Stimulated activated CD4-positive, alpha-beta T cell treated with anti-CD3 and anti-CD28 coated beads, TNF-alpha, amount 100 ng/mL, for 24 hours (primary cell): ENCODE data around the gene PPP1R3D.
"Not testable (repeated sequence)": the region's sequence is repeated elsewhere in the genome, so short reads cannot be mapped to it uniquely, and the experiment has no call there.

Experiments
- DNase-seq, 3 experiments: peaks; one replicate each; pipeline ENCODE4 v3.0.0-alpha.2; 2020; ENCODE audit warnings: low read depth in 3 of 3

PPP1R3D gene

DNA sequence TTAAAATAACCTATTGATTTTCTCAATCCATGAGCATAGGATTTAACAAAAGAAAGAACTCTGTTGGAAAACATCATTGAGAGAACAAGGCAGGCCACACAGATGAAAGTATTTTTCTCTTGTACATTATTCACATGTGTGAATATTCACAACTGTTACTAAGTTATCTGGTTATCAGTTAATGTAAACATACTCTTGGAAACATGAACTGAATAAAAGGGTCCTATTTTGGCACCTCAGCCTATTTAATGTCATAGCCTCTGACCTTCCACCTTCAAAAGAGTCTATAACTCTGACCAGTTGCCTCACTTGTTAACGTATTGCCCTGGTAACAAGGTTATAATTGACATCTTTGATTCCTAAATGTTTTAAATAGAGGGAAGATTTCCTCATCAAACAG lies 14.7 kb downstream of the PPP1R3D start:
- no peak for DNase-seq

DNA sequence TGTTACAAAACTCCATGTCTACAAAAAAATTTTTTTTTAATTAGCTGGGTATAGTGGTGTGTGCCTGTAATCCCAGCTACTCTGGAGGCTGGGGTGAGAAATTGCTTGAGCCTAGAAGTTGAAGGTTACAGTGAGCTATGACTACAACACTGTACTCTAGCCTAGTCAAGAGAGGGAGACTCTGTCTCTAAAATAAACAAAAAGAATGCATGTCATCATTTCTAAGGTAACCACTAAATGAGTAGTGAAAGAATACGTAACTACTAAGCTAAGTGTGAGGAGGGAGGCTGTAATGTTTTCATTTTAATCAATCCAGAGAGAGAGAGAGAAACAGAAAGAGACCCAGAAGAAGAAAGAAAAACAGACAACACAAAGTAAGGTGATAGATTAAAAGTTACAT lies 16.6 kb downstream of the PPP1R3D start:
- DNase-seq = no peak

DNA sequence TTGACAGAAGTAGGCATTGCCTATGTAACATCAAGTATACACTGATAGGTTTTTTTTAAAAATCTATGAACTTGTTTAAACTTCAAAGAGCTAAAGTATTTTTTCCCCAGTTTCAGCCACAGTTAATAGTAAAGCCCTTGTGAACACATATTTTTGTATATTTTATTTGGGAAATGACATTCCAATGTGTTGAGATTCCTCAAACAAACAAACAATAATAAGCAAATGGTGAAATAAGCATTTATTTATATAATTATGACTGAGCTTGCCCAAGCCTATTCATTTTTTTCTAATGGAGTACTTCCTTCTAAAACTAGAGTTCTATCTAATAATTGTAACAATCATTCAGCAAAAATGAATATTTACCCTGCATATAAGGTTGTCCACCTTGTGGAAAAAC lies 19.2 kb downstream of the PPP1R3D start:
- DNase-seq = no peak

DNA sequence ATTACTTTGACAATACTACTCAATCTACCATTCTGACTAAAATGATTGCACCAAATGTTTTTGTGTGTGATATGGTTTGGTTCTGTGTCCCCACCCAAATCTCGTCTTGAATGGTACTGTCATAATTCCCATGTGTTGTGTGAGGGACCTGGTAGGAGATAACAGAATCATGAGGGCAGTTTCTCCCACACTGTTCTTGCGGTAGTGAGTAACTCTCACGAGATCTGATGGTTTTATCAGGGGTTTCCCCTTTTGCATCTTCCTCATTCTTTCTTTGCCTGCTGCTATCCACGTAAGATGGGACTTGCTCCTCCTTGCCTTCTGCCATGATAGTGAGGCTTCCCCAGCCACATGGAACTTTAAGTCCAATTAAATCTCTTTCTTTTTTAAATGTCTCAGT lies 27.5 kb downstream of the PPP1R3D start:
- no peak for DNase-seq

DNA sequence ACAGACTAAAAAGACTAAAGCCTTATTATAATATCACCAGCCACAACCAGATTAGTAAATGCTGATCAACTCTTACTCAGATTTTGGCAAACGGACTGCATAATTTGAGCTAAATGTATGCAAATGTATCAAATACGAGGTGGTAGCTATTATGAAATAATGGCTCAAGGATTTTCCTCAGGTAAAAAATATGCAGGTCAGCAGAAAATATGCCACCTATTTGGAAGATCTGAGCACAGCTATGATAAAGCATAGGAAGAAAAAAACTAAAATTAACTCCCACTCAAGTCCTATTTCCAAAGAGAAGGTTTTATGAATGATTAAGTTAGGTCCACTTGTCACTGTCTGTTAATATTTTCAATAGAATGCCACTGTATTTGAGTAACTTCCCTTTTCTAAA lies 29.1 kb downstream of the PPP1R3D start:
- DNase-seq = no peak

DNA sequence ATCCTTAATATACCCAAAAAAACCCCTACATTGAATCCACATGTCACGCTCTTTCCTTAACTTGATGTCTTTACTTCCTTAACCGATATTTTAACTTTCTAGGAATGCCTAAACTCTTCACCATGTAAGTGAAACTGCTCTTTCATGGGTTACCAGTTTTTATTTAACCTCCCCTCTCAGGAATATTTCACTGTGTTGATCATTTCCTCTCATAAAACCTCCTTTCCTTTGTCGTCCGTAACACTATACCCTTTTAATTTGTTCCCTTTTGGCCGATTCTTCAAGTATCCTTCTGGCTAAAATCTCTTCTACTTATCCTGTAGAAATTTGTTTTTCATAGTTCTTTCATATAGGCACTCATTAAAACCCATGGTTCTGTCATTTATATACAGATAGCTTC lies 31.2 kb downstream of the PPP1R3D start:
- no peak for DNase-seq

DNA sequence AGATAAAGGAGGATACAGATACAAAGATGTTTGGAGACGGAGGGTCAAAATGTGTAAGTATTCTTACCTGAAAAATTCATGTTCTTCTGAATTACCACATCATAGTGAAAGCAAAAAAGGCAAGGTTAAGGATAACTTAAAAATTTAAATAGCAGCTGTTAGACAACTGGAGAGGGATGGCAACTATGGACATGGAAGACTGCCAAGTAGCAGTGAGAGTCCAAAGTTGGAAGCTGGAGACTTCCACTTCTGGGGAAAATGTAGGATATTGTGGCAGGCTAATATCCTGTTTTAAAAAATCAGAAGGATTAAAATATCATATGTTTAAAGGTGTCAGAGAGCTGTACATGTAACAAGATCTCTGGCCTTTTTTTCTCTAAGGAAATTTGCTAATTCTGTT lies 36.5 kb downstream of the PPP1R3D start:
- no peak for DNase-seq

DNA sequence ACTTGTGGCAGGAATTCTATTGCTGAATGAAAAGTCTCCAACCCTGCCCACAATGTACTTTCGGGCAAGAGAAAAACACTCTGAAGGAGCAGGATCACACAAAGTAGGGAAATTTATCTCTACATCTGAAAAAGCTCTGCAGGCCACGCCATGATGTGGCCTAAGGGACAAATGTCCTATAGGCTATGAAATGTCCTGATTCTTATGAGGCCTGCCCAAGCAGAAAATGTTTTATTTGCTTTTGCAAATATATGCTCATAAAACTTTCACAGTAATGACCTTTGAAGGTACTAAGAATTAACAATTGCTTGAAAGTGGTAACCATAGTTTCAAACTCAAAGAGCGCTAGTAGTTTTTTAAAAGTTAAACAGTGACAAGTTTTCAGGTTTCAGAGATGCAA lies 37.6 kb downstream of the PPP1R3D start:
- DNase-seq = no peak

DNA sequence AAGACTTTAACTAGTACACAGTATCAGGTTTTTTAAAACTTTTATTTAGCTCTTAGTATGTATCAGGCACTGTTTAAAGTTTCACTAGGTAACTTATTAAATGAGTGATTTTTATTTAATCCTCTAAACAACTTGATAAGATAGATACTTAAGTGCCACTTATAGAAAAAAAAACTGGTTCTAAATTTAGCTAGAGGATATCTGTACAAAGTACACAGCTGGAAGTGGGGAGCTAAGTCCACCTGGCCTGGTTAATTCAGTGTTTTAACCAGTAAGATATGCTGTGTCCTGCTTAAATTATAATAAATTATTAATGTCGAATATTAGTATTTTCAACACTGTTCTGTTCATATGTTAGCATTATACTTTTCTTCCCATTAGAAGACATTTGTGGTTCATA lies 44.2 kb downstream of the PPP1R3D start:
- no peak for DNase-seq

DNA sequence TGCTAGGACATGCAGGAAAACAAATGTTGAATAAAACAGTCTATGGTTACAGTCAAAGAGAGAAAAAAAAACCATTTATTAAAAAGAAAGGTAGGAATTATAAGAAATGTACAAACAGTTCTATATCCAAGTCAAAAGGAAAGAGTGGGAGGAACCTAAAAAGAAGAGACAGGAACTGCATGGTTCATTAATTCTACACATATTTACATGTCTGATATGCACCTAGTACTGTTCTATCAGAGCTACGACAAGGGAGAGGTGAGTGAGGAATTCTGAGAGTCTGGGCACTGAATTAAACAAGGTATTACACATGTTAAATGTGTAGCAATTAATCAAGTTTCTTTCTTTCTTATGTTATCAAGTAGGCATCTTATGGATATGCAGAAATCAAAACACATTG lies 48.5 kb downstream of the PPP1R3D start:
- no peak for DNase-seq

DNA sequence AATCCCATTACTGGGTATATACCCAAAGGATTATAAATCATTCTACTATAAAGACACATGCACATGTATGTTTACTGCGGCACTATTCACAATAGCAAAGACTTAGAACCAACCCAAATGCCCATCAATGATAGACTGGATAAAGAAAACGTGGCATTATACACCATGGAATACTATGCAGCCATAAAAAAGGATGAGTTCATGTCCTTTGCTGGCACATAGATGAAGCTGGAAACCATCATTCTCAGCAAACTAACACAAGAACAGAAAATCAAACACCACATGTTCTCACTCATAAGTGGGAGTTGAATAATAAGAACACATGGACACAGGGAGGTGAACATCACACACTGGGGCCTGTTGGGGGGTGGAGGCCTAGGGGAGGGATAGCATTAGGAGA lies 50.1 kb downstream of the PPP1R3D start:
- DNase-seq = not testable (repeated sequence)

DNA sequence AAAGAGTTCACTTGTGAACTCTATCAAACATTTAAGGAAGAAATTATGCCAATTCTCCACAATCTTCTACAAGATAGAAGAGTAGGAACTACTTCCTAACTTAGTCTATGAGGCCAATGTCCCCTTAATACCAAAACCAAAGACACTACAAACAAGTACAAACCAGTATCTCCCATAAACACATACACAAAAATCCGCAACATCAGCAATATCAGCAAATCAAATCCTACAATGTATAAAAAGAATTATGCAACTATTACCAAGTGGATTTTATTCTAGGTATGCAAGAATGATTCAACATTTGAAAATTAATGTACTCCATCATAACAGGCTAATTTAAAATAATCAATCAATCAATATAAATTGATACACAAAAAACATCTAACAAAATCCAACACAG lies 52.1 kb downstream of the PPP1R3D start:
- no peak for DNase-seq
